Left ventricle myocardium inferior (tissue), 1 donor: ENCODE results near the gene ARFRP1. TPM values are rescaled to one million over a fixed set of nuclear protein-coding genes. Genes with fewer than 3 reads are reported as not detected.

ENCODE experiments used
- DNase-seq: peaks from one replicate; pipeline ENCODE4 v3.0.0-alpha.2; 2020
- H3K27ac ChIP-seq: fragments of 200-600 bp; replicated peaks from 2 replicates; pipeline ENCODE4 v1.8.0; 2021
- H3K27me3 ChIP-seq: fragments of 200-600 bp; 2 replicates; pipeline ENCODE4 v1.8.0; 2021; ENCODE audit warnings: low read depth
- H3K36me3 ChIP-seq: fragments of 200-600 bp; 2 replicates; pipeline ENCODE4 v1.8.0; 2021
- H3K4me1 ChIP-seq: fragments of 200-600 bp; 2 replicates; pipeline ENCODE4 v1.8.0; 2021
- H3K4me3 ChIP-seq: fragments of 200-600 bp; 2 replicates; pipeline ENCODE4 v1.8.0; 2021; ENCODE audit warnings: mild to moderate bottlenecking, moderate library complexity
- H3K9me3 ChIP-seq: fragments of 200-600 bp; replicated peaks from 2 replicates; pipeline ENCODE4 v1.8.0; 2021
- CTCF ChIP-seq: fragments of 200-600 bp; IDR thresholded peaks from 2 replicates; pipeline ENCODE4 v1.8.0; 2021; ENCODE audit warnings: antibody characterized with exemption, mild to moderate bottlenecking, borderline replicate concordance
- intact Hi-C: fragments of 100-400 bp; cut with micrococcal nuclease; formaldehyde crosslinking; loops from one replicate; pipeline ENCODE4 v1.11.0; 2022
- total RNA-seq: library from RNA; stranded (reverse); fragmentation: NEBNext Ultra II Directional; extraction: Animal tissue kit (Norgen Biotek cat#: 25700); gene quantifications from one replicate; pipeline ENCODE4 v1.2.1, GENCODE V29; 2021
- donor health status: DM: no; HTN: yes; CAD: no; lungs with severe emphysema.

The ARFRP1 gene
- total RNA-seq, 1 donor from 2014 or later, result 37.1 TPM

GRCh38 chr20:63734946-63735858 is 27.4 kb upstream of the ARFRP1 start:
- peaks cover 33% of the 10 kb centered on the region for H3K36me3 ChIP-seq
- TF ChIP-seq CTCF, result no peak
- intact Hi-C loops, result no loop called here
- DNase-seq, result no peak
- no peak overlapping the region for H3K27ac ChIP-seq
- H3K4me3 ChIP-seq, result no peak overlapping the region
- H3K27me3 ChIP-seq, result no peaks in the 10 kb centered on the region
- H3K9me3 ChIP-seq, result no peaks in the 10 kb centered on the region
- H3K4me1 ChIP-seq, result peaks cover 24% of the 10 kb centered on the region

GRCh38 chr20:63734111-63734945 is 26.6 kb upstream of the ARFRP1 start:
- no peak for DNase-seq
- no peaks in the 10 kb centered on the region for H3K9me3 ChIP-seq
- no peak overlapping the region for H3K27ac ChIP-seq
- no peak for TF ChIP-seq CTCF
- peaks cover 33% of the 10 kb centered on the region for H3K36me3 ChIP-seq
- H3K4me1 ChIP-seq, result peaks cover 23% of the 10 kb centered on the region
- no peaks in the 10 kb centered on the region for H3K27me3 ChIP-seq
- no peak overlapping the region for H3K4me3 ChIP-seq
- intact Hi-C loops, result no loop called here

DNA sequence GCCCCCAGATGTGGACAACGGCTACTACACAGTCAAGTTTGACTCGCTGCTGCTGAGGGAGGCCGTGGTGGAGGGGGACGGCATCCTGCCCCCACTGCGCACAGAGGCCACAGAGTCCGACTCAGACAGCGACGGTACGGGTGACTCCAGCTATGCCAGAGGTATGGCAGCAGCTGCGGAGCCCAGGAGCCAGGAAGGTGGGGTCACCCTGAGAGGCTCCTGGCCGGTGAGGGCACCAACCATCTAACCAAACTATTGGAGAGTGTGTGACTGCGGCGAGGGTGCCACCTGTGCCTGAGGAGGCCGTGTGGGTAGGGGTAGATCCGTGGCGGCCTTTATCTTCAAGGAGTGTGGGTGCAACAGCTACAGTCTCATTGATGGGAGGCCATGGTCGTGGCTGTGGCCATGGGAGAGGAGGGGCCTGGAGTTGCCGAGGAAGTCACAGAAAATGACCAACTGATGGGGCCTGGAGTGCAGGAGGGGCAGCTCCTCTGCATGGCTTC is 25.9 kb upstream of the ARFRP1 start:
- no peaks in the 10 kb centered on the region for H3K9me3 ChIP-seq
- TF ChIP-seq CTCF, result no peak
- H3K4me1 ChIP-seq, result peaks cover 17% of the 10 kb centered on the region
- no peak overlapping the region for H3K4me3 ChIP-seq
- no peak for DNase-seq
- H3K27ac ChIP-seq, result no peak overlapping the region
- H3K27me3 ChIP-seq, result no peaks in the 10 kb centered on the region
- intact Hi-C loops, result no loop called here
- H3K36me3 ChIP-seq, result peaks cover 33% of the 10 kb centered on the region

DNA sequence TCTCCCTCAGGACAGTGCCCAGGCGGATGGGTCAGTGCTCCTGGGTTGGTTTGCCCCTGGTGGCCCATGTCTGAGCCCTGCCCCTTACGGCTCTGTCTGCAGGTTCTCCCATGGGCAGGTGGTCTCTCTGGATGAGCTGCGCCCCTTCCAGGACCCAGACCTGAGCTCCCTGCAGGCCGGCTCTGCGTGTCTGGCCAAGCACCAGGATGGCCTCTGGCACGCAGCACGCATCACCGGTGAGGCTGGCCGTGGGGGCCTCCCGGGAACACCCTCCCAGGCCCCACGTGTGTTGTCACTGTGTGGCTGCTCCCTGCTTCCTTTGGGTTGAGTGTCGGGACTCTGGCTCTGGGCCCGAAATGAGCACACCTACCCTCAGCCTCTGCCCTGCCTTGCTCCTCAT is 25.3 kb upstream of the ARFRP1 start:
- H3K27ac ChIP-seq, result no peak overlapping the region
- H3K9me3 ChIP-seq, result no peaks in the 10 kb centered on the region
- H3K27me3 ChIP-seq, result no peaks in the 10 kb centered on the region
- TF ChIP-seq CTCF, result no peak
- peaks cover 12% of the 10 kb centered on the region for H3K4me1 ChIP-seq
- H3K4me3 ChIP-seq, result no peak overlapping the region
- intact Hi-C loops, result no loop called here
- no peak for DNase-seq
- peaks cover 33% of the 10 kb centered on the region for H3K36me3 ChIP-seq
